ENCODE data around the gene BPHL.
A peak's percentile ranks its signal among the peaks of the same experiment; 100 is the strongest.
"Not testable (repeated sequence)": the region's sequence is repeated elsewhere in the genome, so short reads cannot be mapped to it uniquely, and the experiment has no call there.

BPHL gene

DNA sequence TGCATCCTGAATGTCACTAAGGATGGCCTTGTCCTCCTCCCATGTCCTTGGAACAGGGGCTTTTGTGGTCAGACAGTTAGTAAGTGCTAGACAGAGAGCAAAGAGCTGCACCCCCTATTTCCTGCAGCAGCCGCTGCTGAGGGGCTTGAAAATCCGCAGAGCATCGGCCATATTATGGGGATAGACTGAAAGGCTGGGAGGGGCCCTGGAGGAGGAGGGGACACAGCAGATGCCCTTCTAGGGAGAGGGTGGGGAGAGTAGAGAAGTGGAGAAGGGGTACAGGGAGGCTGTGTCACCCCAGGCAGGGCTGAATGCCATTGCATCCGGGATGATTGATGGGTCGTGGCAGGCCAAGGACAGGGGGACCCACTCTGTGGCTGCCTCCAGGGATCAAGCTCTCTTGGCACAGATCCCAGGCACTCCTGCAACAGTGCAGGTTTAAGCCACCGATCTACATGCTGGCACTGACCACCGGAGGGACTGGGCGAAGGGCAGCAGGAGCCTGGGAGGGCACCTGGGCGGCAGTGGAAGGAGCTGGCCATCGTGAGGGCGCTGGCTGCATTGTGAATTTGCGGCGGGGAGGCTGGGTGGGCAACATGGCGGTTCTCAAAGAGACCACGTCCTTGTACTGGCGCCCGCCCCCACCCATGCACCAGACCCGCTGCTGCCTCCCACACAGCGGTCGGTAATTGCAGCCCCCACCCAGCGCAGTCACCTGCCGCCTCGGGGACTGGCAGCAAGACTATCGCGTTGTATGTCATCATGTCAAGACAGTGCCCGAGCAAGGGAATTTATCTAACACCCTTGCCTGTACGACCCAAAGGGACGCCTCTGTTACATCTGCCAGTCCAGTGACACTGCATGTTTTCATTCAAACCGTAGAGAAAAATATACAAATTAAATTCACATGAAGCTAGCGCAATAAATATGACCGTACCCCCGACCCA lies 37.9 kb downstream of the BPHL start:
- peak; percentile 11 for DNase-seq (ENCODE audit: low read depth)

DNA sequence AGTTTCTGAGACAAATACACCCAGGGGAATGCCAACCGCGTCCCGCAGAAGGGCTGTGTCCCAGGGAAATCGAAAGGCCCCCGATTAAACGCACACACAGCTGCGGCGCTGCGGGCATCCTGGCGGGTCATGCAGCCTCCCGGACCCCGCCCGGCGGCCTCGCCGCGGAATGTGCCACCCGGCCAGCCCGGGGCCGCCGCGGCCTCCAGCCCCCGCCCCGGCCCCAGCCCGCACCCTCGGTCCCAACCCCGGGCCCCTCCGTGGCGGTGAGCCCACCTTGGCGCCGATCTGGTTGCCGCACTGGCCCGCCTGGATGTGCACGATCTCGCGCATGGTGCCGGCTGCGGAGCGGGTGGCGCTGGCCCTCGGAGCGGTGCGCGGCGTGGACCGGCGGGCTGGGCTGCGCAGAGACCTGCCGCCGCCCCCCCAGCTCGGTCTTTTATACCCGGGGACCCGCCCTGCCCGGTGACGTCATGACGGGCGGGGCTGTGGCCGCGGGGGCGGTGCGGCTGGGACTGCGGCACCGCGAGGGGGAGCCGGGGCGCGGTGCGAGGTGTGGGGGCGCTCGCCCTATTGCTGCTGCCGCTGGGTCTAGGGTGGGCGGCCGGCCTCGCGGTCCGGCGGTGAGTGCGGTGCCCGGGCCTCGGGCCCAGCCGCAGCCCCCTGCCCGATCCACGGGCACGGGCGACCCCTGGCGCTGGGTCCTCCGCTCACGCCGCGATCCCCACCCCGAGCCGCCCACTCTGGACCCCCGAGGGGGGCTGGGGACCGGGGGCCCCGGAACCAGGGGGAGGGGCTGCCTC lies 38.8 kb downstream of the BPHL start, which contains the start of gene TUBB2A:
TUBB2A (minus strand) TSS at position 414 of the 803 bp plus-strand sequence; CDS start at position 333, 81 bp downstream.
- DNase-seq (ENCODE audit: low read depth), result peak; percentile 87

DNA sequence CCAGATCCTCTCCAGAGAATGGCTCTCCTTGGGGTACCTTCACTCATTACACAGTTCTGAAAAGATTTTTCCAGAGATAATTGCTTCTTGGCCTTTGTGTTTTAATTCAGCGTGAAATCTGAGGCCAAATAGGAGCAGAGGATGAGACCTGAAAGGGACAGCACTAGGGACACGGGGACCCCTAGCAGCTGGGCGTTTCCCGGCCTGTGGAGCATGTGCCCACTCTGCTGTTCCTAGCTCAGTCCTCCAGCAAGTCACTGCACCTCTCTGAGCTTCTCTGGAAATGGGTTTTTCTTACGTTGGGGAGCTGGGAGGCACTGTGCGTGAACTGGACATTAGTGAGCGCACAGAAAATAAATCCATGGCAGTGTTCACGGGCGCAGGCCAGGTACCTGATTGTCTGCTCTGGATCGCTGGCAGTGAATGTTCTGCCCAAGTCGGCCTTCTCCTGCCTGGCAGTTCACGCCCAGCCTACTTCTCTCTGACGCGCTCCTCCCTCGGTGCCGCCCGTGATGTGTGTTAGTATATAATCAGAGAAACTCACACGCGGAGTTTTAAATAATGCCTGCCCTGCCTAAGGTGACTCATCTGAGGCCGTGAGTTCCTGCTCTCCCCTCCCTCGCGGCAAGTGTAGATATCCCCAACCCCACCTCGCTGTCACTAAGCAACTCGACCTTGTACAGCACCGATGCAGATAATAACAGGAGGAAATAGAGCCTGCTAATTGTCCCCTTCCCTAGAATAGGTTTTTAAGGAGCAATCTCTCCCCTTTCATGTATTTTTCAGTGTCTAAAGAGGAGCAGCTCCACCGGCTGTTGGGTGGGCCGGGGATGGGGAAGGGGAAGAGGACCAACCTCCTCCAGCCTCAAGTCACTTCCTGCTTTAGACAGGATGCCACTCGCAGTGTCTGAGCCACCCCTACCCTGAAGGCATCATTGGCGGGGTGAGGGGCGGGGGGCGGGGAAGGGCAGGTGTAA lies 41.6 kb downstream of the BPHL start:
- peak; percentile 59 for DNase-seq (ENCODE audit: low read depth)

DNA sequence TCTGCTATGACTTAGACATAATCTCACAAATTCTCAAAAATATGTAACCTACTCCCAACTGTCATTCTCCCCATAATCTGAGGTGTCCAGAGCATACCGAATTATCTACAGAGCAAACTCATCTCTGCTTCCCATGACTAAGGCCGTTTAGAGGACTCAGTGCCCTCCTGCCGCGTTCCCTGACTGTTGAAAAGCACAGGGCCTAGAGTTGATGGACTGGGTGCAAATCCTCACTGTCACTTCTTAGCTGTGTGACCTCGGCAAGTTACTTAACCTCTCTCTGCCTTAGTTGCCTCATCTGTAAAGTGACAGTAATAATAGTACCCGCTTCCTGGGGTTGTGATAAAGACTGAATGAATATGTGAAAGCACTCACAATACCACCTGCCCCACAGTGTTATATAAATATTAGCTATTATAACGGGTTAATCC lies 43.6 kb downstream of the BPHL start:
- no peak for DNase-seq (ENCODE audit: low read depth)

GRCh38 chr6:3162565-3163247 lies 44.2 kb downstream of the BPHL start:
- DNase-seq (ENCODE audit: low read depth), result peak; percentile 39

DNA sequence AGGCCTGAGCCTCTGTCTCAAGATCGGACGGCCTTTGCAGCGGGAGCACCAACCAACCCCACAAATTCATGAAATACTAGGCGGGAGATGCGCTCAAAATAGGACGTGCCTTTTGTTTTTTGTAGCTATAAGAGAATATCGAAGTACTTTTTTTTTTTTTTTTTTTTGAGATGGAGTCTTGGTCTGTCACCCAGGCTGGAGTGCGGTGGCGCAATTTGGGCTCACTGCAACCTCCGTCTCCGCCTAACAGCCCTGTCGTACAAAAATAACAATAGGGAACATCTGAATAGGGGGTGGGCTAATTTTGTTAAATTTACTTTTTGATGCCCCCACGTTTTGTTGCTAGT lies 44.7 kb downstream of the BPHL start:
- DNase-seq (ENCODE audit: low read depth), result no peak

- DNase-seq (ENCODE audit: low read depth), result no peak
These were observed 45.9 kb downstream of the BPHL start for GRCh38 chr6:3164388-3164787.

DNA sequence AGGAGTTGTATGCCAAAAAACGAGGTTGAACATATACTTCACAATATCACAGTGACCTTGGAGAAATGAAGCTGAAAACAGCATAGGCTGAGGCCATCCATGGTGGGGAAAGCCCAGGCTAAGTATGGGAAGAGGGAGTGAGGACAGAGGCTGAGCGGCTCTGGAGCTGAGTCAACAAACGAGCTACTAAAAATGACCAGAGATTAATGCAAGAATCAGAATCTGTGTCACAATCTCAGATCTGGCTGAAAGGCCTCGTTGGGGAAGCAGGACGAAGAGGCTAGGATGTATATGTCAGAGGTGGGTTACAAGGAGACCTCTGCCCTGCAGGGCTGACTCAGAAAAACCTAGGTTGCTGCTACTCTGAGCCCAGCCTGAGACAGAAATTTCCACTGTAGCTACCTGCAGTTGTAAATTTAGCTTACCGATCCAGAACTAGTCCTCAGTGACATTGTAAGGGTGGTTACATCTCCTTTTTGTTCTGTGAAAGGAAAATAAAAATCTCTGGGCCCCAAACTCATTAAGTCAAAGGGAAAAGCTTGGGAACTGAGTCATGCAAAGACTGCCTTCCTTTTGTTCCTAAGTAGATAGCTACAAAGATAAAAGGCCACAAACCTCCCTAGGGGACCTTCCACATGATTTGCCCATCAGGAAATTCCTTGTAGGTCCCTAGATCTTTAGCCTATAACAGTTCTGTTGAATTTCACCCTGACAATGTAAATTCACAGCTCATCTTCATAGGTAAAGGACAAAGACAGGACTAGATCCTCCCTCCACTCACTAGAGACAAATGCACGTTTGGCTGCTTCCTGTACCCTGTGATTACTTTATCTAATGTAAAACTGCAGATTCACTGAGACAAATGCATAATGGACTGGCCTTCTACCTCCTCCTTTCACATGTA lies 47.4 kb downstream of the BPHL start:
- no peak for DNase-seq (ENCODE audit: low read depth)

DNA sequence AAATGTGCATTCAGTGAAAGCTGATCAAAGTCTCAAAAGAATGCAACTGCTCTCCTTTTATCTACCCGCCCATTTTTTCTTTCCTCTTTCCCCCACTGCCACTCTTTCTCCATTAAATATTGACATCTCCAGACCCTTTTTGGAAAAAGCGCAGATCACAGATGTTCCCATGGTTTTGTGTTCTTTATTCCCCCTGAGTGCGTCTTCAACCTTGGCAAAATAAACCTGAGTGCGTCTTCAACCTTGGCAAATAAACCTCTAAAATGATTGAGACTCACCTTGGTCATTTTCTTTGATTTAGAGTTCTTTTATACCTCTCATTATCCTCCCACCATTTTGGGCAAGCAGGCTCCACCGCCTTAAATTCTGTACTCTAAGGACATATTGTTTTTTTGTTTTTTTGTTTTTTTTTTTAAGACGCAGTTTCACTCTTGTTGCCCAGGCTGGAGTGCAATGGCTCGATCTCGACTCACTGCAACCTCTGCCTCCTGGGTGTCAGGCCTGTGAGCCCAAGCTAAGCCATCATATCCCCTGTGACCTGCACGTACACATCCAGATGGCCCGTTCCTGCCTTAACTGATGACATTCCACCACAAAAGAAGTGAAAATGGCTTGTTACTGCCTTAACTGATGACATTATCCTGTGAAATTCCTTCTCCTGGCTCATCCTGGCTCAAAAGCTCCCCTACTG lies 48.2 kb downstream of the BPHL start:
- DNase-seq (ENCODE audit: low read depth), result not testable (repeated sequence)

- DNase-seq (ENCODE audit: low read depth), result not testable (repeated sequence)
These were observed 49.5 kb downstream of the BPHL start for GRCh38 chr6:3168046-3168445.

DNA sequence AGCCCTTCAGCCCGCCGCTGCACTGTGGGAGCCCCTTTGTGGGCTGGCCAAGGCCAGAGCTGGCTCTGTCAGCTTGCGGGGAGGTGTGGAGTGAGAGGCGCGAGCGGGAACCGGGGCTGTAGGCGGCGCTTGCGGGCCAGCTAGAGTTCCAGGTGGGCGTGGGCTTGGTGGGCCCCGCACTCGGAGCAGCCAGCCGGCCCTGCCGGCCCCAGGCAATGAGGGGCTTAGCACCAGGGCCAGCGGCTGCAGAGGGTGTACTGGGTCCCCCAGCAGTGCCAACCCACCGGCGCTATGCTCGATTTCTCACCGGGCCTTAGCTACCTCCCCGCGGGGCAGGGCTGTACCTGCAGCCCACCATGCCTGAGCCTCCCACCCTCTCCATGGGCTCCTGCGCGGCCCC lies 52.2 kb downstream of the BPHL start:
- DNase-seq (ENCODE audit: low read depth), result not testable (repeated sequence)

DNA sequence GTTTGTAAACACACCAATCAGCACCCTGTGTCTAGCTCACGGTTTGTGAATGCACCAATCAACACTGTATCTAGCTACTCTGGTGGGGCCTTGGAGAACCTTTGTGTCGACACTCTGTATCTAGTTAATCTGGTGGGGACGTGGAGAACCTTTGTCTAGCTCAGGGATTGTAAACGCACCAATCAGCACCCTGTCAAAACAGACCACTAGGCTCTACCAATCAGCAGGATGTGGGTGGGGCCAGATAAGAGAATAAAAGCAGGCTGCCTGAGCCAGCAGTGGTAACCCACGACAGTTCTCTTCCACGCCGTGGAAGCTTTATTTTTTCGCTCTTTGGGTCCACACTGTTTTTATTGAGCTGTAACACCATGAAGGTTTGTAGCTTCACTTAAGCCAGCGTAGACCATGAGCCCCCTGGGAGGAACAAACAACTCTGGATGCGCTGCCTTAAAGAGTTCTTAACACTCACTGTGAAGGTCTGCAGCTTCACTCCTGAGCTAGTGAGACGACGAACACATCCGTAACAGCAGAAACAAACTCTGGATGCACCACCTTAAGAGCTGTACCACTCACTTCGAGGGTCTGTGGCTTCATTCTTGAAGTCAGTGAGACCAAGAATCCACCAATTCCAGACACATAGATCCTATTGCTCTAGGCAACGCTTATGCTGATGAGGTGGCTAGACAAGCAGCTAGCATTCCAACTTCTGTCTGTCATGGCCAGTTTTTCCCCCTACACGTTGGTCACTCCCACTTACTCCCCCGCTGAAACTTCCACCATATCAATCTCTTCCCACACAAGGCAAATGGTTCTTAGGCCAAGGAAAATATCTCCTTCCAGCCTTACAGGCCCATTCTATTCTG lies 53.0 kb downstream of the BPHL start:
- not testable (repeated sequence) for DNase-seq (ENCODE audit: low read depth)

DNA sequence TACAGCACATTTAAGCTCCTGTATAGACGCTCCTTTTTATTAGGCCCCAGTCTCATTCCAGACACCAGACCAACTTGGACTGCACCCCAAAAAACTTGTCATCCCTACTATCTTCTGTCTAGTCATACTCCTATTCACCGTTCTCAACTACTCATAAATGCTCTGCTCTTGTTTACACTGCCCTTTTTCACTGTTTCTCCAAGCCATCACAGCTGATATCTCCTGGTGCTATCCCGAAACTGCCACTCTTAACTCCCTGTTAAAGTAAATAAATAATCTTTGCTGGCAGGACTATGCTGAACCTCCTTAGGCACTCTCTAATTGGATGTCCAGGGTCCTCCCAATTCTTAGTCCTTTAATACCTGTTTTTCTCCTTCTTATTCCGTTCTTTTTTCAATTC lies 54.3 kb downstream of the BPHL start:
- not testable (repeated sequence) for DNase-seq (ENCODE audit: low read depth)

DNA sequence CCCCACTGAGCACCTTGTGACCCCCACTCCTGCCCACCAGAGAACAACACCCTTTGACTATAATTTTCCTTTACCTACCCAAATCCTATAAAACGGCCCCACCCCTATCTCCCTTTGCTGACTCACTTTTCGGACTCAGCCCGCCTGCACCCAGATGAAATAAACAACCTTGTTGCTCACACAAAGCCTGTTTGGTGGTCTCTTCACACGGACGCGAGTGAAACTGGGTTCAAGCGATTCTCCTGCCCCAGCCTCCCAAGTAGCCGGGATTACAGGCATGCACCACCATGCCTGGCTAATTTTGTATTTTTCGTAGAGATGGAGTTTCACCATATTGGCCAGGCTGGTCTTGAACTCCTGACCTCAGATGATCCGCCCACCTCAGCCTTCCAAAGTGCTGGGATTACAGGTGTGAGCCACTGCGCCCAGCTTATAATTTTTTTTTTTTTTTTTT lies 55.2 kb downstream of the BPHL start:
- not testable (repeated sequence) for DNase-seq (ENCODE audit: low read depth)

DNA sequence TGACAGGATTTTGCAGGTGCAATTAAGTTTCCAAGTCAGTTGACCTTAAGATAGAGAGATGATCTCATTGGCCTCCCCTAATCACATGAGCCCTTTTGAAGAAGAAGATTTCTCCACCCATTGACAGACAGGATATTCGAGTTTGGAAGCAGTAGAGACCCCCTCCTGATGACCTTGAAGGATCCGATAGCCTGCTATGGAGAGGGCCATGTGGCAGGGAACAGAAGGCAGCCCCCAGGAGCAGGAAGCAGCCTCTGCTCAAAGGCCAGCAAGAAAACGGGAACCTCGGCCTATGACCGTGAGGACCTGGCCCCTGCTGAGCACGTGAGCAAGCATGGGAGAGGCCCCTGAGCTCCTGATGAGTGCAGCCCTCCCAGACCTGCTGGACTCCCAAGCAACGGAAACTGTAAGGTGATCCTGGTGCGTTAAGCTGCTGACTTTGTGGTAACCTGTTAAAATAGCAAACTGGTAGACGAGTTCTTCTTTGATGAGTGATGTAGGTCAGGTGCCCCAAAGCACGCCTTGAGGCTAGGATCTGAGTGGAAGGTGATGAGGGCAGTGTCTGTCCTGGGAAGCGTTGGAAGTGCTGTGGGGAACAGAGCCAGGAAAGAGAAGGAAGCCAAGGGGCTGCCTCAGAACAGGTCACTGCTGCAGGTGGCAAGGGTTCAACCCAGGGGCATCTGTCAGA lies 57.3 kb downstream of the BPHL start:
- DNase-seq (ENCODE audit: low read depth), result no peak

- no peak for DNase-seq (ENCODE audit: low read depth)
These were observed 58.2 kb downstream of the BPHL start for GRCh38 chr6:3176562-3177355.

DNA sequence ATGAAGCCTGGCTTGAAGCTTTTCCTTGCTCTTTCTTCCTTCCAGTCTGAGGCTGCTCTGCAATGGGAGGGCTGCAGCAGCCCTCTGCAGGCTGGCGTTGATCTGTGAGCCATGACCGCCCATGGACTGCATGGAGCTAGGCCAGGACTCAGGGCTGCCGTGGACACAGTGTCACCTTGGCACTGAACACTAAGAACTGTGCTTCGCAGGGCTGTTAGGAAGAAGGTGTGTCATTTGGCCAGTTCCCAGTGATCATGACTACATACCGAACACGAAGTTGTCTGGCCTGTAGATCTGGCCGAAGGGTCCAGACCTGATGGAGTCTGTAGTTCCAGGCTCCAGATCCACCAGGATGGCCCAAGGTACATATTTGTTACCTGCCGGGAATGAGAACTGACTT lies 60.2 kb downstream of the BPHL start:
- DNase-seq (ENCODE audit: low read depth), result not testable (repeated sequence)
